Measurements from ENCODE around the gene IGLL1.
"Not testable (repeated sequence)": the region's sequence is repeated elsewhere in the genome, so short reads cannot be mapped to it uniquely, and the experiment has no call there.

Gene IGLL1

DNA sequence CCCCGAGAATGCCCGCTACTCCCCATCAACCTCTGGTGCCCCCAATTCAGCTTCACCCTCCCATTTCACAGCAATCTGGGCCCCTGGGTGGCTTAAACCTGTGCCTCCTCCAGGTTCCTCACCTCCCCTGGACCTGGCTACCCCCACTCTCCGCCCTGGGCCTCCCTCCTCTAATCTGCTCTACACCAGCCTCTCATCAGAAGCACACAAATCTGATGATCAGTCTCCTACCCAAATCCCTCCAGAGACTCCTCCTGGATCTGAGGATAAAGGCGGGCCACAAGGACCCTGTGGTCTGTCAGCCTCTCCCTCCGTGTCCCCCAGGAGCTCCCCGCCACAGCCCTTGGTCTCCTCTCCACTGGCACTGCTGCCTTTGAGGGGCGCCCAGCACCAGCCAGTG lies 23.2 kb upstream of the IGLL1 start:
- in situ Hi-C loops (cut with MboI; ENCODE audit: low pct_unique_long_range_greater_than_20kb, low sequenced_read_pairs, unreplicated experiment) = no loop called here
- DNase-seq (ENCODE audit: low spot score) = no peak
- TF ChIP-seq, protein P1, sequence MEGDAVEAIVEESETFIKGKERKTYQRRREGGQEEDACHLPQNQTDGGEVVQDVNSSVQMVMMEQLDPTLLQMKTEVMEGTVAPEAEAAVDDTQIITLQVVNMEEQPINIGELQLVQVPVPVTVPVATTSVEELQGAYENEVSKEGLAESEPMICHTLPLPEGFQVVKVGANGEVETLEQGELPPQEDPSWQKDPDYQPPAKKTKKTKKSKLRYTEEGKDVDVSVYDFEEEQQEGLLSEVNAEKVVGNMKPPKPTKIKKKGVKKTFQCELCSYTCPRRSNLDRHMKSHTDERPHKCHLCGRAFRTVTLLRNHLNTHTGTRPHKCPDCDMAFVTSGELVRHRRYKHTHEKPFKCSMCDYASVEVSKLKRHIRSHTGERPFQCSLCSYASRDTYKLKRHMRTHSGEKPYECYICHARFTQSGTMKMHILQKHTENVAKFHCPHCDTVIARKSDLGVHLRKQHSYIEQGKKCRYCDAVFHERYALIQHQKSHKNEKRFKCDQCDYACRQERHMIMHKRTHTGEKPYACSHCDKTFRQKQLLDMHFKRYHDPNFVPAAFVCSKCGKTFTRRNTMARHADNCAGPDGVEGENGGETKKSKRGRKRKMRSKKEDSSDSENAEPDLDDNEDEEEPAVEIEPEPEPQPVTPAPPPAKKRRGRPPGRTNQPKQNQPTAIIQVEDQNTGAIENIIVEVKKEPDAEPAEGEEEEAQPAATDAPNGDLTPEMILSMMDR (IDR thresholded peaks at IDR 0.05; ENCODE audit: extremely low read depth, insufficient read depth, missing control alignments) = no peak

DNA sequence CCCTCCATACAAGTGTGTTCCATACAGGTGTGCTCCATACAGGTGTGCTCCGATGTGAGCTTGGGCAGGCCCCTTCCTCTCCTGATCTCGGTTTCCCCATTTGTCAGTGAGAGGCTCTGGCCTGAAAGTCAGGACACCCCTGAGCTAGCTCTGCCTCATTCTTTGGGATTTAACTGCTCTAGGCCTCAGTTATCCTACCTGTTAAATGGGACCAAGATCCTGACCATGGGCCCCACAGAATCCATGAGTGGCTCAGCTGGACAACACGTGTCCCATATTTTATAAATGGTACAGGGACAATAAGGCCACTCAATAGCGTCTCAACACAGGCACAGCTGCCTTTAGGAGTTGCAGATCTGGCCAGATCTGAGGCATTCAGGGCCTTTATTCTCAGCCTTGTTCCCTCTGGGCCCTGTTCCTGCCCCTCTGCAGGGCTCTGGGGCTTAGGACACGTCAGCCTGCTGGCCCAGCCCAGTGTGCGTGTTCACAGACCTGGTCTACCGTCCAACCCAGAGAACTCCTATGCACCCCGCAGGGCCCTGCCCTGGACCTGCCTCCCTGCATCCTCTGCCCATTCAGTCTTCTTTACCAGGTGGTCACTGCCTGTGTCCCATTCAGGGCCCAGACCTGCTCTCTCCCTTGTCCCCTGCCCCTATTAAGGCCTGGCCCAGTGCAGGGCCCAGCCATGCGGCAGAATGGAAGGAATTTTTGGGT lies 18.9 kb upstream of the IGLL1 start:
- no peak for DNase-seq (ENCODE audit: low spot score)
- in situ Hi-C loops (cut with MboI; ENCODE audit: low pct_unique_long_range_greater_than_20kb, low sequenced_read_pairs, unreplicated experiment) = no loop called here
- TF ChIP-seq, protein P1 (IDR thresholded peaks at IDR 0.05; ENCODE audit: extremely low read depth, insufficient read depth, missing control alignments) = no peak

DNA sequence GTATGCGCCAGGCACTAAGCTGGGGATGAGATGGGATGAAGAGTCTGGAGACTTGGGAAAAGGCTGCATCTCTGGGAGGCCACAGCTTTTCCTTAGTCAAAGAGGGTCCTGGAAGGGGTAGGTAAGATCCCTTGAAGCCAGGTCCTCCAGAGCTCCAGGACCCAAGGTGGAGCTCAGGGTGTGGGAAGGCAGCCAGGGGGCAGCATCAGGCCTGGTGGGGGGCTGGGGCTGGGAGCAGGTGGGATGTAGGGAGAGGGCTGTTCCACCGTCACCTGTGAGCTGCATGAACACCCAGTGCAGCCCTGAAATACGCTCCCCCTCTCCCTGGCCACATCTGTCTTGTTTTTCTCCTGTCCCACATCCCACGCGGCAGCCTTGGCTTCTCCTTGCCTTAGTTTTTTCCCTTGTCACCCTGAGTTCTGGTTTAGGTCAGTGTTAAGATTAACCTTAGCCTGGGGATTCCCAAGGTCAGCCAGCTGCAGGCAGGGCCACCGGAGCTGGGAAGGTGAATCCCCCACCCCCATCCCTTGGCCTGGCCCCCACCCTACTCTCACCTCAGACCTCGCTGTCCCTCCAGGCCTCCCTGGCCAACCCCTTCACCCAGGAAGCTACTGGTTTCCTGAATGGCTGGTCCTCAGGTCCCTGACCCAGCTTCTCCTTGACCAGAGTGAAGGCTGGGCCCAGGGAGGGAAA lies 17.6 kb upstream of the IGLL1 start:
- in situ Hi-C loops (cut with MboI; ENCODE audit: low pct_unique_long_range_greater_than_20kb, low sequenced_read_pairs, unreplicated experiment); DNase-seq (ENCODE audit: low spot score): not testable (repeated sequence)

DNA sequence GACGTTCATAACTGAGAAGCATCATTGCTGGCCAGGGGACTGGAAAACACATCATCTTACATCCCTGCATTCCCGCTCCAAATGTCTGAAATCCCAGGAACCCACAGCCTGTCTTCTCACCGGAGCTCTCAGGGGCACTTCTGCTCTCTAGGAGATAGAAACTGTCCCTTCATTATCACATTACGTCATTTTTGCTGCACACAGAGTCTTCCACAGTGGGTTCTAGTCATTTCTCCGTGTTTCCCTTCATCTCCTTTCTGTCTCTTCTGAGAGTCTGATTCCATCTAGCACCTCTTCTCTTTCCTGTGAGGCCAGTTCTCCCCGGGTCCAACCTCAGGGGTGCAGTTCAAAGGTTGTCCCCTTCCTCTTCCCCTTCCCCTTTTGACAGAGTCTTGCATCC lies 15.8 kb upstream of the IGLL1 start:
- in situ Hi-C loops (cut with MboI; ENCODE audit: low pct_unique_long_range_greater_than_20kb, low sequenced_read_pairs, unreplicated experiment); DNase-seq (ENCODE audit: low spot score): not testable (repeated sequence)

DNA sequence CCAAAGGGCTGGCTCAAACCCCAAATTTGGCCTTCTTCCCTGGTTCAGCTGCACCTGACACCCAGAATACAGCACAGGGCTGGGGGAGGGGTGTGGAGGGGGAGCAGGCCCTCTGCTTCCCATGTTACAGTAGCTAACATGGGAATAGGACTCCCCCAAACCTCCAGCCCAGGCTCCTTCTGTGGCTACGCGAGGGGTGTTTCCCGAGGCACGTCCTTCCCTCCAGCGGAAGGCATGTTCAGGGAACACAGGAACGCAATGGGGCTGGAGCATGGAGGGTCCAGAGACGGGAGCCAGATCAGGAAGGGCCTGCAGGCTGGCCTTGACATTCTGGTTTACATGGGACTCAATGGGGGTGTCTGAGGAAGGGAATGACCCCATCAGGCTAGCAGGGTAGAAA lies 11.8 kb upstream of the IGLL1 start:
- in situ Hi-C loops (cut with MboI; ENCODE audit: low pct_unique_long_range_greater_than_20kb, low sequenced_read_pairs, unreplicated experiment) = no loop called here
- DNase-seq (ENCODE audit: low spot score) = peak; percentile 2
- TF ChIP-seq, protein P1 (IDR thresholded peaks at IDR 0.05; ENCODE audit: extremely low read depth, insufficient read depth, missing control alignments) = no peak

DNA sequence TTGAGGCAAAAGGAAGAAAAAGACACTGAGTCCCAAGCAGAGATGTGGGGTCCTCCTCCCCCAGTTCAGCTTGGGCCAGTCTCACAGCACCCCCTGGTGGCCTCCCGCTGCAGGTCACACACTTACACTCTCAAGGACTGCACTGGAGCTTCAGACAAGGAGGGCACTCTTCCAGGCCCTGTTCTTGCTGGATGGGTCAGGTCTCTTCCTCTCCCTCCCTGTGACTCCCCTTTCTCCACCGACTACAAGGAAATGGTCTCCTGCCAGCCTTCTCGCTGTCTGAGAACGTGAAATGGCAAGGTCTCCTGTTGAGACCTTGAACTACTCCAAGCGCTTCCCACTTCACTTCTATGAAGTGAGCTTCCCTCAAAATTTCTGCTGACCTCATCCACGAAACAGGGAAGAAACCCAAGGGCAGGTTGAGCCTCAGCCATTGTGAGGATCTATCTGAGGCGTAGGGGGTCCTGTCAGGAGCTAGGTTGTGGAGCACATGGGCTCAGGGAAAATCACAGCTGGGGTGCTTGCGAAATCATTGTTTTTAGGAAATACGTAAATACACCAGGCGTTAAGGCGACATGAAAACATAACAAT lies 11.2 kb upstream of the IGLL1 start:
- in situ Hi-C loops (cut with MboI; ENCODE audit: low pct_unique_long_range_greater_than_20kb, low sequenced_read_pairs, unreplicated experiment) = no loop called here

DNA sequence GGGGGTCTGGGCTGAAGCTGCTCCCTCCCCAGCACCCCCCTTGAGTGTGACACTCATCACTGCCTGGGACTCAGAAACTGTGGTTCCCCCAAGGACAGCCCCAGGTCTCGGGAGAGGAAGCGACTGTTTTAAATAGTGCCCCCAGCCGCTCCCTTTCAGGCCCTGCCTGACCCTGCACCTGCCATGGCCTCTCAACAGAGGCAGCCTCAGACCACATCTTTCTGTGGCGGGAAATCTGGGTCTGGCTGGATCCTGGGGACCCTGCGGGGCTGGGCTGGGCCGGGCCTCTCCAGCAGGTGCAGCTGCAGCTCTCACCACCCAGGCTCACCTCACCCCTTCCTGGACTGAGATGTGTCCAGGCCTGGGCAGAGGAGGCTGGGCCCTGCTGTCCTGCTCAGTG lies 3.7 kb upstream of the IGLL1 start:
- DNase-seq (ENCODE audit: low spot score) = no peak
- TF ChIP-seq, protein P1 (IDR thresholded peaks at IDR 0.05; ENCODE audit: extremely low read depth, insufficient read depth, missing control alignments) = no peak
- in situ Hi-C loops (cut with MboI; ENCODE audit: low pct_unique_long_range_greater_than_20kb, low sequenced_read_pairs, unreplicated experiment) = no loop called here

More for the DNA sequence above, 11.2 kb upstream of the IGLL1 start:
- TF ChIP-seq, protein P1 (IDR thresholded peaks at IDR 0.05; ENCODE audit: extremely low read depth, insufficient read depth, missing control alignments) = peak; percentile 92
- DNase-seq (ENCODE audit: low spot score) = peak; percentile 76
